Hindlimb muscle (tissue), 1 donor: Measurements from ENCODE around the gene STK32C. TPM values are rescaled to one million over a fixed set of nuclear protein-coding genes. Genes with fewer than 3 reads are reported as not detected.

ENCODE experiments used
- DNase-seq: peaks from one replicate; pipeline ENCODE4 v3.0.0-alpha.2; 2013
- polyA plus RNA-seq: library from polyadenylated mRNA; unstranded; fragments of 120-200 nt; gene quantifications from one replicate; pipeline ENCODE4 v1.2.1, GENCODE V29; 2013; ENCODE audit not compliant: insufficient read length

Gene STK32C
- polyA plus RNA-seq, 1 donor: 12.2 TPM

DNA sequence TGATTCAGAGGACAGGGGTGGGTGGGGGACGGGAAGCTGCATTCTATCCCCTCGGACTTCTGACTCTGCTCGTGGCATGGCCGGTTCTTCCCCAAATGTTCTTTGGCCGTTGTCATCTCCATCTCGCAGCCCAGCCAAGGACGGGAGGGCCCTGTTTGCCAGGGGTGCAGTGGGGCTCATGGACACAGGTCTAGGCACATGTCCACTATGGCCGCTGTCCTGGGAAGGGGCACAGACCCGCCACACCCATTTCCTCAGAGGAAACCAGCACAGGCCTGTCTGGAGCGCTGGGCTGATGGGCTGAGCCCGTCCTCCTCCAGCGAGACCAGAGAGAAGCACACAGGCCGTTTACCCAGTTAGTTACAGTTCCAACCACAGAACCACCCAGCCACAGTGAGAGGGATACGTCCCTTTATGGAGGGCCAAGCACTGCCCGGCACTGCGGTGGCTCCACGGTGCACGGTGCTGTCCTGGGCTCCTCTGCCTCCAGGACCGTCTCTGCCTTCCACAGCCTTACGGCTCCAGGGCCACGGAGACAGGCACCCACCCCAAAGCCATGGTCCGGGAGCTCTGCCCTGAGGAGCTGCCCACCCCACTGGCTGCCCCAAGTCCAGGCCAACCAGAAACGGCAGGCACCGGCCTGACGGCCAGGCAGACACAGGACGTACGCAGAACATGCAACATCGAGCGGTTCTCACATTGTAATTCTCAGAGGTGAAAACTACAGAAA is 100.8 kb downstream of the STK32C start:
- no peak for DNase-seq

DNA sequence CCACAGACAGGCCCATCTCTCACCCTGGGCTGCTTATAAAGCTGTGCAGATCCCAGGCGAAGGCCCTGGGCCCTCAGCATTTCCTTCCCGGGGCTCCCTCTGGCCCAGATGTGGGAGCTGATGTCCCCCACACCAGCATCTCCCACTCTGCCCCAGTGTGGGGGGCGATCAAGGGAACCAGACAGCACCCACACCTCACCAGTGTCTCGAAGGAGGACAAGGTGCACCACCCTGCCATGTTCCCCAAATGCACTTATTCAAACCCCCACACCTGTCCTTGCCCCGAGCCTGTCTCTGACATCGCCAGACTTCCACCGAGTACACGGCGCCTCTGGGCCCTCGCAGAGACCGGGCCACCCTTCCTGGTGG is 101.4 kb downstream of the STK32C start:
- no peak for DNase-seq

DNA sequence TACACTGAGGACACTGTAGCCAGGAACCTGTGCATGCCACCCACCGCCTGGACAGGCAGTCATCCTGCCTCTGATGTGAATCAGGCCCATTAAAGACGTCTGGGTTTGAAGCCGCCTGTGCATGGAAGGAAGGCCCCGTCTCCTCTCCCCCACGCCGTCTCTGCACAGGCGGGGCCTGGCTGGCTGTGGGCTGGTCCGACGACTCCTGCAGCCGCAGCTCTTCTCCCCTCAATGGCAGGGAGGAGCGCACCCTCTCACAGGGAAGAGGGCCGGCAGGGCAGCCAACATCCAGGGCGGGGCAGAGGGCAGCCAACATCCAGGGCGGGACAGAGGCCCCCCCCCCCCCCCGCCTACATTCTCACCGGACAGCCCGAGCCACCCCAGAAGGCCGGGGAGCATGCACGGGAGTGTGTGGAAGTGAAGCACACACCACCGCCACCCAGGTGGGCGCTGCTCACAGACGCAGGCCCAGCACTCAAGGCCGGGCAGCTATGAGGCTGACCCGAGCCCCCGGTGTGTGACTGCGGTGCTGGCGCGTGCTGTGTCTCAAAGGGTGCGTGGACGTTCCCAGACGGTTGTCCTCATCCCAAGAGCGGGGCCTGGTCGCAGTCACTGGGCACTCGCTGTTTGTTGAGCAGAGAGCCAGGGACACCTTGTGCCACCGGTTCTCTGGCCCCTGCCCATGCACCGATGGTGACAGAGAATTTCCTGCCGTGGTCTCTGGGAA is 101.9 kb downstream of the STK32C start:
- DNase-seq: no peak

DNA sequence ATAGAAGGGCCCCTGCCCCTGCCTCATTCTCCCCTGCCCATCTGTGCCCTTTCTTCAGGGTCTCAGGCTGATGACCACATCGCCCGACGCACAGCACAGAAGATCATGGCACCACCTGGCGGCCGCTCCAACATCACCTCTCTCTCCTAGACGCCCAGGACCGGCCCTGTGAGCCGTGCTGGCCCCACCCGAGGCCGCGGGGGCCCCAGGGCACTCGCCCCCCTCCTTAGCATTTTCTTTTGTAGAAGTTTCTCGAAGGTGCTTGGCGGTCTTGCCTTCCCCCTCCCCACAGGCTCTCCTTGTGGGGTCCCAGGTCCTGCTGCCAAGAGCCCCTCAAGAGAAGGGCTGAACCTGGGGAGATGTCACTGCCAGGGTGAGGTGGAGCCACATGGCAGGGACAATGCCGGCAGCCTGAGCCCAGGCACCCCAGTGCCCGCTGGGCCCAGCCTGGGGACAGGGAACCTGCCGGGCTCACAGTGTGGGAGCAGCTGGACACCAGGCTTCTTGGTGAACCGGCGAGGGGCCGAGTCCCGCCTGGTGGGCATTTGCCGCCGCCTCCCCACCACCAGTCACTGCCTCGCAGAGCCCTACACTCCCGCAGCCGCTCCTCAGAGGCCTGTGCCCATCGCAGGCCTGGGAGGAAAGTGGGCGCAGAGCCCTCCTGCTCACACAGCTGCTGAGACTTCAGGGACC is 102.8 kb downstream of the STK32C start:
- DNase-seq: no peak

DNA sequence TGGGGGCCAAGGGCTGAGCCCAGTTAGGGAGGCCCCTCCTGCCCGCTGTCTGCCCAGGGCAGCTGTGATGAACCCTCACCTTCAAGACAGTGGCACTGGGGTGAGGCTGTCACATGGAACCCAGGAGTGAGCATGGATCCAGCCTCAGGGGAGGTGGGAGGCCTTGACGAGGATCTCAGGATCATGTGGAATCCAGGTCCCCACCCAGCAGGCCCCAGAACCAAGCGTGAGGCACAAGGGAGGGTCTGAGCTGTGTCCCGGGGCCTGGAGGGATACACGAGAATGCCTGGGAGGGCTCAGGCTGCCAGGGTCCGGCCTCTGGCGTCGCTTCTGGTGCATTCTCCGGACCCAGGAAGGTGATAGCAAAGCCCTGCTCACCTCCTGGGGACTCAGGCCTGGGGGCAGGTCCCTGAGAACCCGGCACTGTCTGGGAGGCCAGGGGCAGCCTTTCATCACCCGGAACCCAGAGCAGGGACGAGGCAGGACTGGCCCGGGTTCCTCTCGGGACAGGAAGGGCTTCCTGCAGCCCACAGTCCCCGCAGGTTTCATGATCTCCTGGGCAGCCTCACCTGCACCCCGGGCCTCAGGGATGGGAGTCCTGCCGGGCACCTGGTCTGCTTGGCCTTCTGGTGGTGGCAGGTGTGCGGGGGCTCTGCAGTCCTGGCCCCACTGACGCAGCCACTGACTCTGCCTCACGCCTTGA is 103.5 kb downstream of the STK32C start:
- DNase-seq: no peak

DNA sequence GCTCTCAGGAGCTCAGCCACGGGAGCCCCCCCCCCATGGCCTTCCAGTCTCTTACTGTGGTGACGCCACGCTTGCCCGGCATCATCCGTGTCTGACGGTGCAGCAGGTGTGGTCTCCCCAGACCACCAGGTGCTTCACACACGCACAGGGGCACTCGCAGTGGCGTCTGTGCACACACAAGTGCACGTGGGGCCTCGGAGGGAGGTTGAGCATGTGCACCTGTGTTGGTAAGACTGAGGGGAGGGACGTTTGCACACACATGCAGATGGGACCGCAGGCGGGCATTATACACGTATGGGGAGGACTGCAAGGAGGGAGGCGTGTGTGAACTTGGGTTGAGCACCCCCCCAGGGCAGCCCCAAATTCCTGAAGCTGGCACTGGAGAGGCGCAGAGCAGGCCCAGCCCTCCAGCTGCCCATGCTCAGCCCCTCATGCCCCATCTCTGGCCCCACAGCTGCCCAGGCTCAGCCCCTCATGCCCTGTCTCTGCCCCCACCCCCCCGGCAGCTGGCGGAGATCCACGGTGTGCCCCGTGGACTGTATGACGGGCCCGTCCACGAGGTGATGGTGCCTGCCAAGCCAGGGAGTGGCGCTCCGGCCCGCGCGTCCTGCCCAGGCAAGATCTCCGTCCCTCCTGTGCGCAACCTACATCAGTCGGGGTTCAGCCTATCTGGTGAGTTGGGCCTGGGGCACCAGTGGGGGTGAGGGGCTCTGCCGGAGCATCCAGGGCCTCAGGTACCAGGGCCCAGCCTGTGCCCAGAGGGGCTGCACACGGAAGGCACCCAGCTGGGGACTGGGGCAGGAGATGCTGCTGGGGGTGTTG is 104.3 kb downstream of the STK32C start:
- no peak for DNase-seq

DNA sequence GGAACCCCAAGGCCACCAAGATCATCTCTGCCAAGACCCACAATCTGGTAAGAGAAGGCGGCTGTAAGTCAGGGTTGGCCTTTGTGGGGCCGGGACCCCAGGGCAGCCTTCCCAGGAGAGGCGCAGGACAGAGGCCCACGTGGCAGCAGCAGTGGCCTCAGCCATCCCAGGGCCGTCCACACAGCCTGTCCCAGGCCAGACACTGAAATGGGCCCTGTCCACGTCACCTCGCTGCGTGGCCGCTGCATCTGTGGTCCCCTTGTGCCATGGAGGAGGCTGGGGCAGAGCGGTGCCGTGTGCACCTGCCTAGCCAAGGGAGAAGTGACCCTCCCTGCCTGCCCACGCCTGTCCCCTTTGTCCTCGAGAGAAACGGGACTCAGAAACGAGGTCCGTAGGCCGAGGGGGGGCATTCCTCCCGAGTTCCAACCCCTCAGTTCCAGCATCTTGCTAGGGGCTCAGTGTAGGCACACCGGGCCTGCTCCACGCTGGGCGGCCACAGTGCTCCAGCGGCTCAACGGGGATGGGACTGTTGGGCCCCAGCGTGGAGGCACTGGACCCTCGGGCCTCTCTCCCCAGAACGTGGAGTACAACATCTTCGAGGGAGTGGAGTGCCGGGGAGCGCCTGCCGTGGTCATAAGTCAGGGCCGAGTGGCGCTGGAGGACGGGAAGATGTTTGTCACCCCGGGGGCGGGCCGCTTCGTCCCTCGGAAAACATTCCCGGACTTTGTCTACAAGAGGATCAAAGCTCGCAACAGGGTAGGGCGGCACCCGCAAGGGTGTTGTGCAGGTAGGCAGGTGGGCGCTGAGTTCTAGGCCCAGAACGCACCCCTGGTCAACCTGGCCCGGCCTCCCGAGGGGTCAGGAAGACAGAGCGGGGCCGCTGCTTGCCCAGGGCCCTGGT is 105.4 kb downstream of the STK32C start:
- no peak for DNase-seq

DNA sequence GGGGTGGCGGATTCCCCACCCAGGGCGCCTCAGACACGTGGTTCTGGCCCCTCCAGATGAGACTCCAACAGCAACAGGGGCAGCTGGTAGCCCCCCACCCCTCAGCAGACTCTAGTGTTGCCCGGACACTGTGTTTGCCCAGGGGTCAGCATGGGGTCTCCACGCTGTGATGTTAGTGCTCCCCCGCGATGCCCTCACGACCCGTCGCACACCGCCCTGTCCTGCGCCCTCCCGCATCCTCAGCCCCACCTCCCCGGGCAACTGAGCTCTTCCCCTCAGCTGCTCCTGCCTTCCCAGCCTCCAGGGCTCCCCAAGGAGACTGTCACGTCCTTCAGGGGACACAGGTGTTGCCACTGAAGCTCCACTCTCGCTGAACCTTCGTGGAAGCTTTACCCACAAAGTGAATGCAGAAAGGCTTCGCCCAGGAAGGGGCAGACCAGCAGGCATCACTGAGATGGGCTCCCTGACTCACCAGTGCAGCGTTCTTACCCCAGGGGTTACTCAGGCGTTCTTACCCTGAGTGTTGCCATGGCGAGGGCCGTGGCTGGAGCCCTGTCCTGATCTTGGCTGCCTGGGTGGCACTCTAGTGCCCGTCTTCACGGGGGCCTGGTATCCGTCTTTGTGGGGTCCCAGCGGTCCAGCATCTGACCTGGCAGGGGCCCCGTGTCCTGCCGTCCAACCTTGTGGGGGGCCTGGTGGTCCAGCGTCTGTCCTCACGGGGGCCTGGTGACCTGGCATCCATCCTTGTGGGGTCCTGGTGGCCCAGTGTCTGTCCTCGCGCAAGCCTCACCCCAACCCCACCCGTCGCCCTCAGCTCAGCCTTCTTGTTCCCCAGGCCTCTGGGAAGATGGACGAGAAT is 106.4 kb downstream of the STK32C start:
- DNase-seq: no peak

DNA sequence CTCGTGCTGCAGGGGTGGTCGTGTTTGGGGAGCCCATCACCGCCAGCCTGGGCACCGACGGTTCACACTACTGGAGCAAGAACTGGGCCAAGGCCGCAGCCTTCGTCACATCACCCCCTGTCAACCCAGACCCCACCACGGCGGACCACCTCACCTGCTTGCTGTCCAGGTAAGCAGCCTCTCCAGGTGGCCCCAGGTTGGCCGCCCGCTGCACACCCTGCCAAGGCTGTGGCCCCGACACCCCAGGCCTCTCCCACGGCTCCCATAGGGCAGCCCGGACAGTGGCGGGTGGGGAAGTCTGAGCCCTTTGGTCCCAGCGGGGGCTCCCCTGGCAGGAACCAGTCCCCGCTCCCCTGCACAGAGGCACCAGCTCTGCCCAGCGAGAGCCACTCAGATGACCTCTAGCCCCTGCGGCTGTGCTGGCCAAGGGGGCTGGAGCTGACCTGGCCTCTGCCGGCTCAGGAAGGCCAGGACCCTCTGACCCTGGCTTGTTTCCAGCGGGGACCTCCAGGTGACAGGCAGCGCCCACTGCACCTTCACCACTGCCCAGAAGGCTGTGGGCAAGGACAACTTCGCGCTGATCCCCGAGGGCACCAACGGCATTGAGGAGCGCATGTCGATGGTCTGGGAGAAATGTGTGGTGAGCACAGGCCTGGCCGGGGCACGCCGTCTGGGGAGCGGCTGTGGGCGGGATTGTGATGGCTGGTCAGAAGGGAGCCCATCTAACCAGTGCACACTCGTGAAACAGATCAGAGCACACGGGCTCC is 107.2 kb downstream of the STK32C start:
- no peak for DNase-seq

DNA sequence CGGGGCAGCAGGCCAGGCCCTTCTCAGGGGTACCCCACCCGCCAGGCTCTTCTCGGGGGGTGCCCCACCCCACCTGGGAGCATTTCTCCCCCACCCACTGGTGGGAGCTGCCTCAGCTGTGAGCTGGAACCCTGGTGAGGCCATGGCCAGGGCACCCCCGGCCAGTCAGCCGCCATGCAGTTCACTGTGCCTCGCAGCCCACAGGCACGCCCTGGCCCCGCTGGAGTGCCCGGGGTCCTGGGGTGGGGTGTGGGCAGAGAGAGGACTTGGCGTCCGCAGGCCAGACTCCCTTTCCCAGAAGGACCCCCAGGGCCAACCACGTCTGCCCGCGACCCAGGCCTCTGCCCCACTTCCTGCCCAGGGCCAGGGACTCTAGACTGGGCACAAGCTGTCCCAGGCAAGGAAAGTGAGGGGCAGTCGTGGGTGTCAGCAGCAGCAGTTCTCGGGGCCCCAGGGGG is 107.9 kb downstream of the STK32C start:
- DNase-seq: no peak

DNA sequence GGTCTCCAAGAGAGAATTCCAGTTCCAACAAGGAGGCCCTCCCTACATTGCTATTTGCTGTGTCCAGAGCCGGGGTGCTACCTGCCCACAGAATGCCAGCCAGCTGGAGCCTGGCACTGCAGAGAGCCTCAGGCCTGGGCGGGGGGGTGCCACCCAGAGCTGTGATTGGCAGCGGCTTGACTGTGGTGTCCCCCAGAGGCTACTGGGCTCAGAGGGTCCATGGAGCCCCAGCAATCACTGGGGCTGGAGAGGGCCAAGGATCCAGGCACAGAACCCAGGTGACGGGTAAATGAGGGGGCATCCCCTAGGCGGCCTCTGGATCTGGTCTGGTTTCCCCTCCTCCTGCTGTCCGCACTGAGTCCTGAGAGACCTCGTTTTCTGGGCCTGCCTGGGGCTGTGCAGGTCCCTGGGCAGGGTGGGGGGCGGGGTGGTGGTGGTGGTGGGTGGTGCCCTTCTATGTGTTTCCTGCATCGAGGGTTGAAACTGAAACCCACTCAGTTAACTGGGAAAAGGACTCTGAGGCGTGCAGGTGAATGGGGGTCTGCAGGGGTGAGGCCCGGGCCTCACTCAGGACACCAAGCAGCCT is 108.4 kb downstream of the STK32C start:
- DNase-seq: no peak

DNA sequence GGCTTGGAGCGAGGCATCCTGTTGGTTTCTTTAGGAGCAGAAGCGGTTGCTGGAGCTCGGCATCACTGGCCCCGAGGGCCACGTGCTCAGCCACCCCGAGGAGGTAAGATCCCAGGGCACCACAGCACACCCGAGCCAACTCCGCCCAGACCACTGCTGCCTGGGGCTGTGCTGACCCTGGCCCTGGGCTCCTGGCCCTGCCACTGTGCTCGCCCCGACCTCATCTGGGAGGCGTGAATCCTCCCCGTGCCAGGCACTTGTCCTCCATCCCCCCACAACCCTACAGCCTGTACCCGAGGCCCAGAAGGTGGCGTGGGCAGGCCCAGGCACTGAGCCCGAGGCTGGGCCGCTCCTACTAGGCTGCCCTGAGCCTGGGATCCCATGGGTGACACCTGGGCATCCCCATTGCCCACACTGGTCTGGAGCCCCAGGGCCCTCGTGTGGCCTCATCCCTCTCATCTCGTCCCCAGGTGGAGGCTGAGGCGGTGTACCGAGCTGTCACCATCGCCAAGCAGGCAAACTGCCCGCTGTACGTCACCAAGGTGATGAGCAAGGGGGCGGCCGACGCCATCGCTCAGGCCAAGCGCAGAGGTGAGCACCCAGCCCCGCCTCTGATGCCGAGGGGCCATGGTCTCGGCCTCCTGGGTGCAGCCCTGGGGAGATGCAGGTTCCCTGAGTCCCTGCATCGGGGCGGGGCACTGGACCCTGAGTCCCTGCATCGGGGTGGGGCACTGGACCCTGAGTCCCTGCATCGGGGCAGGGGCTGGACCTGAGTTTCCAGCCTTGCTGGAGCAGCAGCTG is 109.2 kb downstream of the STK32C start:
- no peak for DNase-seq

DNA sequence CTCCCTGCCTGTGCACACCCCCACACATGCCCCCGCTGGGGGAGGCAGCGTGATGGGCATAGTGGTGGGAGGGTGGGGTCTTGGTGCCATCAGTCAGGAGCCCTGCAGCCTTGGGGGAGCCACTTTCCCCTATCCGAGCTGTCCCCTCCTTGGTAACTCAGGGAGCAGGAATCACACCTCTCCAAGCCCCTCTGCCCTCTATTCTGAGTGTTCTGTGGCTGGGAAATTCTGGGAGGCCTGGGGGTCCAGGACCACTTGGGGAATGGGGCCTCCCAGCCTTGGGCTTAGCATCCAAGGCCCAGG is 109.7 kb downstream of the STK32C start:
- DNase-seq: no peak

DNA sequence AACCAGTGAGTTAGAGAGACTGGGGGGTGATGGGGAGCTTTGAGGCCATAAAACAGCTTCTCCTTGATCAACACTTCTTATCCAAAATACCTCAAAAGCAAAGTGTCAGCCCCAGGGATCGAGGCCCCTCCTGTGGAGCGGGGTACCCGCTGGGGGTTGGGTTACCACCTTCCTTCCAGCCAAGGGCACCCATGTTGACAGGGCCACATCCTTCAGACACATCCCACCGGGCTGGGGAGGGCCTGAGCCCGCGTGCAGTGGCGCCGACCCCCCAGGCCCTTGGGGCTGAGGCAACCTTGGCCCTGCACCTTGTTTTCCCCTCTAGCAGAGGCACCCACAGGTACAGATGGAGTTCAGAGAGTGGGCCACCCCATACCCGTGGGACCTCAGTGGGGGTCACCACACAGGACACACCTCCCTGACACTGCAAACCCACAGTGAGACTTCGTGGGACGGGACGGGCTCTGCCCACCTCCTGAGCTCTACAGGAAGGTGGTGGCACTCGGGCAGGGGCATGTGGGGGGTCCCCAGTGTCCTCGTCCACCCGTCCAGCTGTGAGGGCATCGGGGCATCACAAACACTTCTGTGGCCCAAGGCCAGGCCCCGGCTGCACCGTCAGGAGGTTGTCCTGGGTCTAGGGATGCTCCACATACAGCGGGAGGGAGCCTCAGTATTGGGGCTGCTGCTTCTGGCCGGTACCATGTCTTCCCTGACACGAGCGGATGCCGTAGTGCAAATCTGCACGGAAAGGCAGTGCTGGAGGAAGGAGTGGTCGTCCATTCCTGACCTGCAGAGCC is 110.3 kb downstream of the STK32C start:
- DNase-seq: no peak

DNA sequence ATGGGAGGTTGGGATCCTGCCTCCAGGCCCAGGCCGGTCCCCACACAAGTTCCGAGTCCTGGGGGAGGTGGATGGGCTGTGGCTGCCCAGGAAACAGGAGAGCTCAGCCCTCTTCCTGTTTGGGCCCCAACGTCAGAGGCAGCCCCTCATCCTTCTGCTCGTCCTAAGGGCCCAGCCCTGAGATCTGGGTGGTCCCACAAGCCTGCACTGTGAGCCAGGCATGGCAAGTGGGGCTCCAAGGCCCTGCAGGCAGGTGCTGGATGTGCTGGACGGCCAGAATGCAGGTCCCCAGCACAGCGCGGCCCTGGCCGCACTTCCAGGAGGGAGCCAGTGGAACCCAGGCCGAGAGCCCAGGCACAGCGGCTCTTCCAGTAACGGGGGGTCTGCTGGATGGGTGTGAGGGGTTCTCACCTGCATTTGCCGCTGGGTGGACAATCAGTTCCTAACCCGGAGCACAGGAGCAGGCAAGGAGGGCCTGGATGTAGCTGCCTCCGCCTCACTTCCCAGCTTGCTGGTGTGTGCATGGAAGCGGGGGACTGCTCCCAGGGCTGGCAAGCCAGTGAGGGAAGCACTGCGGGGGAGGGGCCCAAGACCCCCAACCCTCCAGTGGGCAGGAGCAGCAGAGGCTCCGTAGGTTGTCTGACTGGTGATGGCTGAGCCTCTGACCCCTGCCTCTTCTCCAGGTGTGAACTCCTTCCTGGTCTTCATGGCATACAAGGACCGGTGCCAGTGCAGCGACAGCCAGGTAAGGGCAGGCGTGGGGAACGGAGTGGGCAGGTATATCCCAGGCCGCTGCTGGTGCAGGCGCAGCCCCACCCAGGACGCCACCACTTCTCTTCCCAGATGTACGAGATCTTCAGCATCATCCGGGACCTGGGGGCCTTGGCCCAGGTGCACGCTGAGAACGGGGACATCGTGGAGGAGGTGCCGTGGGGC is 111.3 kb downstream of the STK32C start:
- DNase-seq: no peak
